ENCODE results near the gene SNX5.
A peak's percentile ranks its signal among the peaks of the same experiment; 100 is the strongest.

Gene SNX5

DNA sequence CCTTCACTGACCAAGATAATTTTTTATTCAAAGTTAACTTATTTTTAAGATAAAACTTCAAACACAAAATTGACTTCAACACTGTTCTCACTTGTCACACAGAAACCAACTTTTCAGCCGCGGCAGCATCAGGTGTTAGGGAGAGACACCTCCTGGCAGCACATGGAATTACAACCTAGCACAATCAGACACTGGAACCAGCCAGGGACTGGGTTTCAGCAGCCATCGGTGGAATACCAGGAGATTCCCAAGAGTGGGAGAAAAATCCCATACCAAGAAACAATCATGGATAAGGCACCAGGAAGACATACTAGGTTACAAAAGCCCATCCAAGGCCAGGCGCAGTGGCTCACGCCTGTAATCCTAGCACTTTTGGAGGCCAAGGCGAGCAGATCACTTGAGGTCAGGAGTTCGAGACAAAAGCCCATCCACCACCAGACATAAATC is 70.0 kb downstream of the SNX5 start:
- no peak overlapping the region for H4K5ac ChIP-seq (ENCODE audit: low read length)
- no peak overlapping the region for H3K56ac ChIP-seq (ENCODE audit: low read length)
- H3K36me3 ChIP-seq (ENCODE audit: control insufficient read depth, insufficient read depth, low read length), result no peaks in the 10 kb centered on the region
- H2BK120ac ChIP-seq (ENCODE audit: low read depth, low read length), result no peak overlapping the region
- DNase-seq, result peak; percentile 75
- no peak overlapping the region for H2BK5ac ChIP-seq (ENCODE audit: low read length)
- H2BK15ac ChIP-seq (replicated peaks; ENCODE audit: low read depth), result no peak overlapping the region
- H3K9ac ChIP-seq (ENCODE audit: low read length), result no peak overlapping the region
- H3K4ac ChIP-seq (ENCODE audit: low read depth, low read length), result no peak overlapping the region
- H3K4me2 ChIP-seq (ENCODE audit: low read length), result no peak overlapping the region
- no peaks in the 10 kb centered on the region for H3K27me3 ChIP-seq (ENCODE audit: insufficient read depth, low read length, poor library complexity)
- peaks cover 4% of the 10 kb centered on the region for H3K4me1 ChIP-seq (ENCODE audit: control insufficient read depth, low read depth, low read length)
- H3K27ac ChIP-seq (ENCODE audit: low read depth, low read length), result no peak overlapping the region
- no peaks in the 10 kb centered on the region for H3K79me1 ChIP-seq (ENCODE audit: low read length)
- H2AK5ac ChIP-seq (ENCODE audit: low read length), result no peak overlapping the region
- no peaks in the 10 kb centered on the region for H3K79me2 ChIP-seq (ENCODE audit: control insufficient read depth, insufficient read depth, low read length)
- no peak overlapping the region for H3K4me3 ChIP-seq (ENCODE audit: low read length)
- H3K18ac ChIP-seq (ENCODE audit: low read length), result no peak overlapping the region
- WGBS (ENCODE audit: extremely low coverage, insufficient coverage, low lambda C conversion rate), result no CpG with 5 or more reads among the region's 7 CpGs
- no peak overlapping the region for H4K8ac ChIP-seq (ENCODE audit: low read depth, low read length)
- H3K23ac ChIP-seq (ENCODE audit: low read length), result no peak overlapping the region

DNA sequence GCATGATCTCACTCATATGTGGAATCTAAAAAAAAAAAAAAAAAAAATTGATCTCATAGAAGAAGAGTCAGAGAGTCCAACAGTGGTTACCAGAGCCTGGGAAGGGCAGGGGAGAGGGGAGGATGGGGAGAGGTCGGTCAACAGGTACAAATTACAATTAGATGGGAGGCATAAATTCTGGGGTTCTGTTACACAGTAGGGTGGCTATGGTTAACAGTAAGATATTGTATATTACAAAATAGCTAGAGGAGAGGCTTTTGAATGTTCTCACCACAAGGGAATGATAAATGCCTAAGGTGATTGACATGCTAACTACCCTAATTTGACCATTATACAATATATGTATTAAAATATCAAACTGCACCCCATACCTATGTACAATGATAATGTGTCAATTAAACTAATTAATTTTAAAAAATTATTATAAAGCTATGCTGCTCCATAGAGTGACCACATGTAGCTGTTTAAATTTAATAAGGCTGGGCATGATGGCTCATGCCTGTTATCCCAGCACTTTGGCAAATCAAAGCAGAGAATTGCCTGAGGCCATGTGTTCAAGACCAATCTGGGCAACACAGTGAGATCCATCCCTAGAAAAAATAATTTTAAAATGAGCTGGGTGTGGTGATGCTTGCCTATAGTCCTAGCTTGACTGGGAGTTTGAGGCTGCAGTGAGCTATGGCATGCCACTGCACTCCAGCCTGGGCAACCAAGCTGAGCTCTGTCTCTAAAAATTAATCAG is 70.9 kb downstream of the SNX5 start:
- no peak overlapping the region for H3K27ac ChIP-seq (ENCODE audit: low read depth, low read length)
- no peak overlapping the region for H3K56ac ChIP-seq (ENCODE audit: low read length)
- H3K4me3 ChIP-seq (ENCODE audit: low read length), result no peak overlapping the region
- no peaks in the 10 kb centered on the region for H3K27me3 ChIP-seq (ENCODE audit: insufficient read depth, low read length, poor library complexity)
- H3K23ac ChIP-seq (ENCODE audit: low read length), result no peak overlapping the region
- H2AK5ac ChIP-seq (ENCODE audit: low read length), result no peak overlapping the region
- H3K4ac ChIP-seq (ENCODE audit: low read depth, low read length), result no peak overlapping the region
- DNase-seq, result no peak
- H2BK5ac ChIP-seq (ENCODE audit: low read length), result no peak overlapping the region
- no peak overlapping the region for H2BK120ac ChIP-seq (ENCODE audit: low read depth, low read length)
- H3K36me3 ChIP-seq (ENCODE audit: control insufficient read depth, insufficient read depth, low read length), result no peaks in the 10 kb centered on the region
- H3K9ac ChIP-seq (ENCODE audit: low read length), result no peak overlapping the region
- no peak overlapping the region for H4K8ac ChIP-seq (ENCODE audit: low read depth, low read length)
- no peaks in the 10 kb centered on the region for H3K79me1 ChIP-seq (ENCODE audit: low read length)
- H3K4me1 ChIP-seq (ENCODE audit: control insufficient read depth, low read depth, low read length), result peaks cover 4% of the 10 kb centered on the region
- H3K79me2 ChIP-seq (ENCODE audit: control insufficient read depth, insufficient read depth, low read length), result no peaks in the 10 kb centered on the region
- H3K4me2 ChIP-seq (ENCODE audit: low read length), result no peak overlapping the region
- no peak overlapping the region for H3K18ac ChIP-seq (ENCODE audit: low read length)
- WGBS (ENCODE audit: extremely low coverage, insufficient coverage, low lambda C conversion rate), result no CpG with 5 or more reads among the region's 1 CpG
- H4K5ac ChIP-seq (ENCODE audit: low read length), result no peak overlapping the region
- H2BK15ac ChIP-seq (replicated peaks; ENCODE audit: low read depth), result no peak overlapping the region

DNA sequence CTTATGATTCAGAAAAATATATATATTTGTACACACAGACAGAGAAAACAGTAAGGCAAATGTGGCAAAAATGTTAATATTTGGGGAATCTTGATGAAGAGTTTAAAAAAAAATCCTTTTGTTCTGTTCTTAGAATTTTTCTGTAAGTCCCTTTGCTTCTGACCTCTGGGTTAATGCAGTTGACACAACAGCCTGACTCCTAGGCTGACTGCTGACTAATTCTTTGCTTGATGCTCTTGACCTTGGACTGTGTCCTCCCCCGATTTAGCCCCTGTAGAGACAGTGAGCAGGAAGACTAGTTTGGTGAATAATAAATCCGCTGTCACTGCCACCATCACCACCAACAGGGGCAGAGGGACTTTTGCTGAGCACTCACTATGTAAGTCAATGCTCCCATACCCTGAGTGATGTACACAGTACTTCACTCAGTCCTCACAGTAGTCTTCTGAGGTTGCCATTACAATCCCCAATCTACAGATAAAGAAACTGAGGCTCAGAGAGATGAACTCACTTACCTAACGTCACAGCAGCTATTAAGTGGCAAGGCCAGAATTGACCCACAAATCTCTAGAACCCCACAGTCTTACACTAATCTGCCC is 71.7 kb downstream of the SNX5 start:
- Histone ChIP-seq H4K8ac (ENCODE audit: low read depth, low read length) (no peak overlapping the region), H3K23ac (ENCODE audit: low read length) (no peak overlapping the region), H4K5ac (ENCODE audit: low read length) (no peak overlapping the region), H3K79me2 (ENCODE audit: control insufficient read depth, insufficient read depth, low read length) (no peaks in the 10 kb centered on the region), H2BK120ac (ENCODE audit: low read depth, low read length) (no peak overlapping the region), H3K4me3 (ENCODE audit: low read length) (no peak overlapping the region), H3K4ac (ENCODE audit: low read depth, low read length) (no peak overlapping the region), H3K9ac (ENCODE audit: low read length) (no peak overlapping the region), H3K18ac (ENCODE audit: low read length) (no peak overlapping the region), H2BK5ac (ENCODE audit: low read length) (no peak overlapping the region), H3K36me3 (ENCODE audit: control insufficient read depth, insufficient read depth, low read length) (no peaks in the 10 kb centered on the region), H3K27me3 (ENCODE audit: insufficient read depth, low read length, poor library complexity) (no peaks in the 10 kb centered on the region), H2AK5ac (ENCODE audit: low read length) (no peak overlapping the region), H2BK15ac (replicated peaks; ENCODE audit: low read depth) (no peak overlapping the region), H3K56ac (ENCODE audit: low read length) (no peak overlapping the region), H3K4me1 (ENCODE audit: control insufficient read depth, low read depth, low read length) (peaks cover 4% of the 10 kb centered on the region), H3K4me2 (ENCODE audit: low read length) (no peak overlapping the region), H3K79me1 (ENCODE audit: low read length) (no peaks in the 10 kb centered on the region), H3K27ac (ENCODE audit: low read depth, low read length) (no peak overlapping the region)
- DNase-seq, result no peak
- no CpG with 5 or more reads among the region's 3 CpGs for WGBS (ENCODE audit: extremely low coverage, insufficient coverage, low lambda C conversion rate)

DNA sequence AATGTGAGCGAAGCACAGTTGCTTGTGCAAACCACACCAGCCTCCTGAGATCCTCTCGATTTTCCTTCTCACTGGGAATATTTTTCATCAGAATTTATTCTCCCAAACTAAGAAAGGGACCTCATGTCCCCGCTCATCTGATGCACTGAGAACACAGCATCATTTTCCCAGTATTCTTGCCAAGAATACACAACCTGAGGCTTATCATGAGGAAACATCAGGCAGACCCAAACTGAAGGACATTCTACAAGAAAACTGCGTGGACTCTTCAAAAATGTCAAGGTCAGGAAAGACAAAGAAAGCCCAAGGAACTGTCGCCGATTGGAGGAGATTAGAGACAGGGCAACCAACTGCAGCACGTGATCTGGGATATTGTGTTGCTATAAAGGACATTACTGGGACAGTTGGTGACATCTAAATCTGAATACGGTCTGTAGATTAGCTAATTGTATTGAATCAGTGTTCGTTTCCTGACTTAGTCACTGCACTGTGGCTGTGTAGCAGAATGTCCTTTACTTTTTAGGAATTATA is 72.3 kb downstream of the SNX5 start:
- Histone ChIP-seq H3K9ac (ENCODE audit: low read length) (no peak overlapping the region), H3K18ac (ENCODE audit: low read length) (peak overlapping the region; percentile 24), H4K8ac (ENCODE audit: low read depth, low read length) (no peak overlapping the region), H3K27me3 (ENCODE audit: insufficient read depth, low read length, poor library complexity) (no peaks in the 10 kb centered on the region), H4K5ac (ENCODE audit: low read length) (no peak overlapping the region), H3K23ac (ENCODE audit: low read length) (no peak overlapping the region), H2BK5ac (ENCODE audit: low read length) (no peak overlapping the region), H3K4ac (ENCODE audit: low read depth, low read length) (no peak overlapping the region), H3K56ac (ENCODE audit: low read length) (peak overlapping the region; percentile 17), H3K27ac (ENCODE audit: low read depth, low read length) (no peak overlapping the region), H3K4me3 (ENCODE audit: low read length) (no peak overlapping the region), H2BK15ac (replicated peaks; ENCODE audit: low read depth) (no peak overlapping the region), H2AK5ac (ENCODE audit: low read length) (no peak overlapping the region), H3K79me2 (ENCODE audit: control insufficient read depth, insufficient read depth, low read length) (no peaks in the 10 kb centered on the region), H3K4me2 (ENCODE audit: low read length) (no peak overlapping the region), H2BK120ac (ENCODE audit: low read depth, low read length) (no peak overlapping the region), H3K36me3 (ENCODE audit: control insufficient read depth, insufficient read depth, low read length) (no peaks in the 10 kb centered on the region), H3K79me1 (ENCODE audit: low read length) (no peaks in the 10 kb centered on the region), H3K4me1 (ENCODE audit: control insufficient read depth, low read depth, low read length) (peaks cover 4% of the 10 kb centered on the region)
- no CpG with 5 or more reads among the region's 9 CpGs for WGBS (ENCODE audit: extremely low coverage, insufficient coverage, low lambda C conversion rate)
- DNase-seq, result no peak

DNA sequence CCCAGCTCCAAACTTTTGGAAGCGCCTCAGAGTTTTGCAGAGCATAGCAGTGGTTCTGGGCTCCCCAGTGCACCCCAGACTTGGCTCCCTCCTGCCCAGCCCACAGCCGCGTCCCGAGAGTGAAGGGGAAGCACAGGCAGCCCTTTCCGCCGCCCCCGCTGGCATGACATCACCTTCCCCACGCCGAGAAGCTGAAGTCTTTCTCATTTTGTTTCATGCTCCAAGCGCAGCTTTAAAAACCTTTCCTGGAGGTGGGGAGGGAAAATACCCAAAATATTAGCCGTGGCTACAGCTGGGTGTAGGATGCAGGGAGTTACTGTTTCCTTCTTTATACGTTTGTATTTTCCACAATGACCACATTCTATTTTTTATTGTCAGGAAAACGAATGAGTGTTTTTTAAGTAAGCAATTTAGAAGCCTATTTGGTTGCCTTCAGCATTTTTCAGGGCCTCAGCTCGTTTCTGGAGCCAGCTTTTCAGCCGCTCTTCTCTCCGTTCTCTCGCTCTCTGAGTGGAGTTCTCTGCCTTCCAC is 72.9 kb downstream of the SNX5 start:
- no peak overlapping the region for H2BK120ac ChIP-seq (ENCODE audit: low read depth, low read length)
- no peak overlapping the region for H3K27ac ChIP-seq (ENCODE audit: low read depth, low read length)
- H3K9ac ChIP-seq (ENCODE audit: low read length), result peak overlapping the region; percentile 4
- H3K36me3 ChIP-seq (ENCODE audit: control insufficient read depth, insufficient read depth, low read length), result no peaks in the 10 kb centered on the region
- H4K8ac ChIP-seq (ENCODE audit: low read depth, low read length), result no peak overlapping the region
- H3K18ac ChIP-seq (ENCODE audit: low read length), result peak overlapping the region; percentile 24
- no peaks in the 10 kb centered on the region for H3K27me3 ChIP-seq (ENCODE audit: insufficient read depth, low read length, poor library complexity)
- H3K23ac ChIP-seq (ENCODE audit: low read length), result no peak overlapping the region
- H3K4me2 ChIP-seq (ENCODE audit: low read length), result no peak overlapping the region
- H2BK15ac ChIP-seq (replicated peaks; ENCODE audit: low read depth), result no peak overlapping the region
- no peak overlapping the region for H2AK5ac ChIP-seq (ENCODE audit: low read length)
- H3K79me2 ChIP-seq (ENCODE audit: control insufficient read depth, insufficient read depth, low read length), result no peaks in the 10 kb centered on the region
- WGBS (ENCODE audit: extremely low coverage, insufficient coverage, low lambda C conversion rate), result no CpG with 5 or more reads among the region's 17 CpGs
- peak overlapping the region; percentile 53 for H3K56ac ChIP-seq (ENCODE audit: low read length)
- H2BK5ac ChIP-seq (ENCODE audit: low read length), result no peak overlapping the region
- no peaks in the 10 kb centered on the region for H3K79me1 ChIP-seq (ENCODE audit: low read length)
- H4K5ac ChIP-seq (ENCODE audit: low read length), result no peak overlapping the region
- no peak overlapping the region for H3K4me3 ChIP-seq (ENCODE audit: low read length)
- H3K4me1 ChIP-seq (ENCODE audit: control insufficient read depth, low read depth, low read length), result peaks cover 4% of the 10 kb centered on the region
- no peak for DNase-seq
- no peak overlapping the region for H3K4ac ChIP-seq (ENCODE audit: low read depth, low read length)

Measured in mesendoderm (in vitro differentiated cells).